Mesenchymal stem cell (in vitro differentiated cells and primary cell): ENCODE measurements around the gene ROR2.
A peak's percentile ranks its signal among the peaks of the same experiment; 100 is the strongest.

ENCODE experiments used
- DNase-seq: peaks from one replicate; pipeline ENCODE4 v3.0.0-alpha.2; 2013
- H2AFZ ChIP-seq: one replicate; pipeline ENCODE4 v1.6.1; 2013; ENCODE audit warnings: low read depth, mild to moderate bottlenecking, control low read depth, inconsistent platforms, low read length, moderate library complexity
- H2AK5ac ChIP-seq: 2 replicates; pipeline ENCODE4 v1.6.1; 2013; ENCODE audit warnings: low read length, moderate library complexity, mild to moderate bottlenecking, inconsistent platforms; ENCODE audit not compliant: severe bottlenecking
- H2BK120ac ChIP-seq: one replicate; pipeline ENCODE4 v1.6.1; 2013; ENCODE audit warnings: low read depth, mild to moderate bottlenecking, inconsistent platforms, low read length, moderate library complexity
- H2BK12ac ChIP-seq, 2 experiments: one replicate each; pipeline ENCODE4 v1.6.1; 2013; ENCODE audit warnings: inconsistent platforms in 2 of 2, low read length in 2 of 2, mild to moderate bottlenecking in 2 of 2, moderate library complexity in 2 of 2, control low read depth in 1 of 2
- H2BK15ac ChIP-seq: one replicate; pipeline ENCODE4 v1.6.1; 2013; ENCODE audit warnings: mild to moderate bottlenecking, low read depth, inconsistent platforms; ENCODE audit not compliant: poor library complexity, severe bottlenecking
- H2BK5ac ChIP-seq: 2 replicates; pipeline ENCODE4 v1.6.1; 2013; ENCODE audit warnings: low read depth, mild to moderate bottlenecking, low read length, control low read depth, inconsistent platforms; ENCODE audit not compliant: poor library complexity, severe bottlenecking
- H3K14ac ChIP-seq, 2 experiments: one replicate each; pipeline ENCODE4 v1.6.1; 2013; ENCODE audit warnings: inconsistent platforms in 2 of 2, low read length in 2 of 2, control low read depth in 1 of 2, mild to moderate bottlenecking in 1 of 2, moderate library complexity in 1 of 2
- H3K18ac ChIP-seq, 2 experiments: one replicate each; pipeline ENCODE4 v1.6.1; 2013; ENCODE audit warnings: inconsistent platforms in 2 of 2, low read length in 2 of 2, control low read depth in 1 of 2, low read depth in 1 of 2, mild to moderate bottlenecking in 1 of 2
- H3K23ac ChIP-seq, 2 experiments: one replicate each; pipeline ENCODE4 v1.6.1; 2013; ENCODE audit warnings: inconsistent platforms in 2 of 2, low read length in 2 of 2, mild to moderate bottlenecking in 2 of 2, moderate library complexity in 2 of 2, control low read depth in 1 of 2
- H3K27ac ChIP-seq: 2 replicates; pipeline ENCODE4 v1.5.1; 2013; ENCODE audit warnings: mild to moderate bottlenecking, moderate library complexity, low read length, control low read depth, inconsistent platforms; ENCODE audit not compliant: poor library complexity, severe bottlenecking
- H3K27me3 ChIP-seq, 2 experiments: 2 replicates each; pipeline versions ENCODE4 v1.6.1 to v1.7.0; 2013; ENCODE audit warnings: low read length in 2 of 2, mild to moderate bottlenecking in 2 of 2, moderate library complexity in 2 of 2, control low read depth in 1 of 2, inconsistent platforms in 1 of 2; ENCODE audit not compliant: control insufficient read depth in 1 of 2, insufficient read depth in 1 of 2
- H3K36me3 ChIP-seq, 2 experiments: 2 replicates each; pipeline versions ENCODE4 v1.6.1 to v1.7.0; 2013; ENCODE audit warnings: low read length in 2 of 2, control low read depth in 1 of 2, inconsistent platforms in 1 of 2, low read depth in 1 of 2, mild to moderate bottlenecking in 1 of 2; ENCODE audit not compliant: insufficient read depth in 2 of 2, control insufficient read depth in 1 of 2
- H3K4ac ChIP-seq, 2 experiments: one replicate each; pipeline ENCODE4 v1.6.1; 2013; ENCODE audit warnings: inconsistent platforms in 2 of 2, low read length in 2 of 2, mild to moderate bottlenecking in 2 of 2, moderate library complexity in 2 of 2, control low read depth in 1 of 2, low read depth in 1 of 2
- H3K4me1 ChIP-seq: 2 replicates; pipeline ENCODE4 v1.6.1; 2013; ENCODE audit warnings: low read depth, low read length, control low read depth; ENCODE audit not compliant: control insufficient read depth, insufficient read depth
- H3K4me2 ChIP-seq: 2 replicates; pipeline ENCODE4 v1.6.1; 2013; ENCODE audit warnings: low read length, mild to moderate bottlenecking, inconsistent platforms; ENCODE audit not compliant: poor library complexity, severe bottlenecking
- H3K4me3 ChIP-seq, 2 experiments: 2 replicates each; pipeline versions ENCODE4 v1.5.1 to v1.7.0; 2013; ENCODE audit warnings: low read length in 2 of 2, mild to moderate bottlenecking in 2 of 2, control low read depth in 1 of 2, low read depth in 1 of 2; ENCODE audit not compliant: insufficient read depth in 1 of 2
- H3K79me1 ChIP-seq: replicated peaks from 2 replicates; pipeline ENCODE4 v1.6.1; 2013; ENCODE audit warnings: mild to moderate bottlenecking, control low read depth, low read length, inconsistent platforms; ENCODE audit not compliant: poor library complexity, severe bottlenecking
- H3K9ac ChIP-seq: 2 replicates; pipeline ENCODE4 v1.7.0; 2013; ENCODE audit warnings: mild to moderate bottlenecking, low read length, moderate library complexity
- H3K9me3 ChIP-seq: 2 replicates; pipeline ENCODE4 v1.7.0; 2013; ENCODE audit warnings: mild to moderate bottlenecking, low read length; ENCODE audit not compliant: control insufficient read depth
- H4K8ac ChIP-seq: one replicate; pipeline ENCODE4 v1.6.1; 2013; ENCODE audit warnings: inconsistent platforms, mild to moderate bottlenecking, low read length, moderate library complexity
- H4K91ac ChIP-seq: one replicate; pipeline ENCODE4 v1.6.1; 2013; ENCODE audit warnings: mild to moderate bottlenecking, low read length, inconsistent platforms
- WGBS: methylation state at CpG from one replicate; pipeline ENCODE4 v1.1.7; 2013; ENCODE audit warnings: mixed read lengths; 5-methylcytosine and 5-hydroxymethylcytosine counted together

The ROR2 gene

GRCh38 chr9:91818225-91818585 is 131.8 kb downstream of the ROR2 start:
- peak overlapping the region in 1 of 2 experiments; percentile 68 for H3K4ac ChIP-seq
- H4K91ac ChIP-seq: peak overlapping the region; percentile 74
- H3K4me1 ChIP-seq: peaks cover 26% of the 10 kb centered on the region
- H3K4me2 ChIP-seq: no peak overlapping the region
- no peak overlapping the region for H3K27ac ChIP-seq
- H2AFZ ChIP-seq: no peak overlapping the region
- no peaks in the 10 kb centered on the region for H3K9me3 ChIP-seq
- H3K4me3 ChIP-seq: peak overlapping the region in 1 of 2 experiments; percentile 56
- no peak overlapping the region for H3K14ac ChIP-seq
- H3K27me3 ChIP-seq: no peaks in the 10 kb centered on the region
- H2BK120ac ChIP-seq: peak overlapping the region; percentile 69
- H3K18ac ChIP-seq: peak overlapping the region; percentile 70 to 81
- no peak for DNase-seq
- no peak overlapping the region for H2BK5ac ChIP-seq
- no peaks in the 10 kb centered on the region for H3K36me3 ChIP-seq
- no peak overlapping the region for H2BK15ac ChIP-seq
- peak overlapping the region; percentile 20 to 79 for H2BK12ac ChIP-seq
- no peak overlapping the region for H3K23ac ChIP-seq
- WGBS: 51% methylated on average over 3 of the region's 3 CpGs
- H3K79me1 ChIP-seq: peaks cover 34% of the 10 kb centered on the region
- no peak overlapping the region for H2AK5ac ChIP-seq
- peak overlapping the region; percentile 79 for H4K8ac ChIP-seq
- H3K9ac ChIP-seq: peak overlapping the region; percentile 90

DNA sequence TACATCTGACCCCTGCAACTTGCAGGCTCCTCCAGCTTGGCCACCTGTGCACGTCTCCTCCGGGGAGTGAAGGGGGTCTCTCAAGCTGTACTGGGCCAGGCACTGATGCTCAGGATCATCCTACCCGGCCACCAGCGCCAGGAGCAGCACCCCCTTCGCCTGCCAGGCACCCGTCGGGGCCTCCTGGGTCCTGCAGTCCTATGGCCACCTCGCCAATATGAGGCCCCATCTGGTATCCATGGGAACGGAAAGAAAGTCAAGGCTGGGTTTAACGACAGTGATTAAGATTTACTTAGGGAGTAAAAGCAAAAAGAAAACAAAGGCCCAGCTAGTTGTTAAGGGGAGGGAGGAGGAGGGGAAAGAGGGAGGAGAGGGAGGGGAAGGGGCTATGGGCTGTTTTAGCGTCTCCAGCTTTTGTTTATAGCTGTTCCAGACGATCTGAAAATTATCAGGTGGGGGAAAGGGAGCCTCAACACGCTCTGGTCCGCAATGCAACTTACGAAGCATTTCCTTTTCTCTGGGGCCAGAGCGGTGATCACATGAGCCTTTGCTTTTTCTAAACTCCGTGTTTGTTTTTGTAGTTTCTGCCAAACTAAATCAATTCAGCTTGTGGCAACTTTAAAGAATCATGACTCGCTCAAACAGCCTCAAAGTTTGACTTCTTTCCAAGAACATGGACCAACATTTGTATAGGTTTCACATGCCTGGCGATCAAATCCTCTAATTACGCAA is 132.4 kb downstream of the ROR2 start:
- peak overlapping the region in 1 of 2 experiments; percentile 56 for H3K4me3 ChIP-seq
- H2AK5ac ChIP-seq: no peak overlapping the region
- peaks cover 33% of the 10 kb centered on the region for H3K79me1 ChIP-seq
- peak overlapping the region; percentile 6 for H2AFZ ChIP-seq
- no peaks in the 10 kb centered on the region for H3K9me3 ChIP-seq
- H4K8ac ChIP-seq: peak overlapping the region; percentile 33
- no peak overlapping the region for H2BK5ac ChIP-seq
- H4K91ac ChIP-seq: peak overlapping the region; percentile 92
- peak overlapping the region in 1 of 2 experiments; percentile 87 for H3K23ac ChIP-seq
- DNase-seq: peak; percentile 87
- H3K18ac ChIP-seq: peak overlapping the region; percentile 23 to 90
- H2BK120ac ChIP-seq: peak overlapping the region; percentile 89
- H3K4ac ChIP-seq: peak overlapping the region; percentile 55 to 79
- no peaks in the 10 kb centered on the region for H3K27me3 ChIP-seq
- no peak overlapping the region for H3K27ac ChIP-seq
- H2BK15ac ChIP-seq: peak overlapping the region; percentile 30
- peak overlapping the region; percentile 7 to 93 for H2BK12ac ChIP-seq
- H3K36me3 ChIP-seq: no peaks in the 10 kb centered on the region
- peaks cover 26% of the 10 kb centered on the region for H3K4me1 ChIP-seq
- H3K9ac ChIP-seq: peak overlapping the region; percentile 90
- H3K14ac ChIP-seq: peak overlapping the region in 1 of 2 experiments; percentile 45
- H3K4me2 ChIP-seq: peak overlapping the region; percentile 45
- WGBS: 25% methylated on average over 19 of the region's 20 CpGs

DNA sequence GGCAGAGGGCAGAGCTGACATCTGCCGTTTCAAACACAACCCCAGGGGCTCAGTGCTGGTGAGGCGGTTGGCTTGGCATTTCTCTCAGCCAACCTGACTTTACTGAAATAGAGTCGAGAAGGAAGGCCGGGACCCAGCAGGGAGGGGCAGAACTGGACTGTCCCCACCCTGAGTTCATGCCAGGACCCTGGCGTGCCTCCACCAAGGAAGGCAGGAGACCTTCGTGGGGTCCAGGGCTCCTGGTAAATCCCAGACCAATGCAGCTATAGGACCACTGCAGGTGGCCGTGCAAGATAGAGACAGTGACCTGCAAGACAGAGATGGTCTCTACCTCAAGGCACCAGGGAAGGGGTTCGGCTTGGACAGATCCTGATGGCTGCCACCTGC is 132.9 kb downstream of the ROR2 start:
- H3K23ac ChIP-seq: peak overlapping the region in 1 of 2 experiments; percentile 87
- H4K8ac ChIP-seq: peak overlapping the region; percentile 33
- no peaks in the 10 kb centered on the region for H3K27me3 ChIP-seq
- no peaks in the 10 kb centered on the region for H3K9me3 ChIP-seq
- WGBS: 92% methylated on average over 8 of the region's 8 CpGs
- H2AFZ ChIP-seq: peak overlapping the region; percentile 6
- H3K27ac ChIP-seq: no peak overlapping the region
- H3K79me1 ChIP-seq: peaks cover 32% of the 10 kb centered on the region
- H3K14ac ChIP-seq: peak overlapping the region in 1 of 2 experiments; percentile 45
- H3K36me3 ChIP-seq: no peaks in the 10 kb centered on the region
- H3K9ac ChIP-seq: peak overlapping the region; percentile 90
- peaks cover 26% of the 10 kb centered on the region for H3K4me1 ChIP-seq
- no peak overlapping the region for H2AK5ac ChIP-seq
- peak overlapping the region; percentile 89 for H2BK120ac ChIP-seq
- DNase-seq: no peak
- peak overlapping the region in 1 of 2 experiments; percentile 56 for H3K4me3 ChIP-seq
- H3K4me2 ChIP-seq: no peak overlapping the region
- H3K18ac ChIP-seq: peak overlapping the region; percentile 23 to 90
- peak overlapping the region; percentile 92 for H4K91ac ChIP-seq
- no peak overlapping the region for H2BK5ac ChIP-seq
- peak overlapping the region; percentile 55 to 79 for H3K4ac ChIP-seq
- H2BK12ac ChIP-seq: peak overlapping the region; percentile 7 to 93
- peak overlapping the region; percentile 30 for H2BK15ac ChIP-seq

GRCh38 chr9:91816356-91816755 is 133.7 kb downstream of the ROR2 start:
- 98% methylated on average over 7 of the region's 9 CpGs for WGBS
- Histone ChIP-seq H3K27me3 (no peaks in the 10 kb centered on the region), H3K9me3 (no peaks in the 10 kb centered on the region), H2AFZ (no peak overlapping the region), H3K4me2 (no peak overlapping the region), H4K8ac (peak overlapping the region; percentile 73), H3K4ac (peak overlapping the region; percentile 40 to 57), H2BK120ac (peak overlapping the region; percentile 89), H3K4me1 (peaks cover 26% of the 10 kb centered on the region), H2BK5ac (no peak overlapping the region), H3K4me3 (no peak overlapping the region), H3K18ac (peak overlapping the region; percentile 64 to 78), H2AK5ac (peak overlapping the region; percentile 14), H3K27ac (no peak overlapping the region), H2BK15ac (peak overlapping the region; percentile 91), H3K79me1 (peaks cover 33% of the 10 kb centered on the region), H4K91ac (peak overlapping the region; percentile 91), H3K36me3 (no peaks in the 10 kb centered on the region), H3K14ac (no peak overlapping the region), H3K23ac (no peak overlapping the region), H3K9ac (no peak overlapping the region), H2BK12ac (peak overlapping the region; percentile 62 to 87)
- DNase-seq: no peak
